ENCODE measurements around the gene FGD4.

Gene FGD4

DNA sequence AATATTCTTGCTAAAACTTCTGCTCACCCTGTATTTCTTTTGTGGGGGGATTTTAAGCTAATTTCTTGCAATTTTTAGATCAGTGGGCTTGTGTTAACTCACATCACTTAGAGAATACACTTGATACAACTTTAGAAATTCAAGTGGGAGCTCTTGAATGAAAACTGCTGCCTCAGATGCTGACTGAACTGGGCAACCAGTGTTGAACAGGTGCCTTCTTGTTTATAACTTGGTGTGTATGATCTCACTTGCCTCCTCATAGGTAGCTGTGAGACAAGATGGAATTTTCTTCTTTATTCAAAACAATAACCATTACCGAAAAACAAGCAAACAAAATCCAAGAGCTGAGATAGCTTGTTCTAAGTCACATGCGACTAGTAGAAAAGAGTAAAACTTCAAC, 63.5 kb downstream of the FGD4 start:
- no peaks in the 10 kb centered on the region for H3K9me3 ChIP-seq (ENCODE audit: insufficient read depth, low read depth, low read length)
- H3K4me1 ChIP-seq (ENCODE audit: insufficient read depth, low read length, poor library complexity, severe bottlenecking), result no peaks in the 10 kb centered on the region
- no peaks in the 10 kb centered on the region for H3K79me2 ChIP-seq (ENCODE audit: insufficient read depth, low read length)
- H4K20me1 ChIP-seq (ENCODE audit: insufficient read depth, low read length, poor library complexity, severe bottlenecking), result no peaks in the 10 kb centered on the region
- no peak overlapping the region for H3K9ac ChIP-seq (ENCODE audit: low read depth, low read length, poor library complexity, severe bottlenecking)
- no peak for TF ChIP-seq EZH2phosphoT487 (IDR thresholded peaks at IDR 0.05; ENCODE audit: borderline replicate concordance)
- TF ChIP-seq, protein P1, sequence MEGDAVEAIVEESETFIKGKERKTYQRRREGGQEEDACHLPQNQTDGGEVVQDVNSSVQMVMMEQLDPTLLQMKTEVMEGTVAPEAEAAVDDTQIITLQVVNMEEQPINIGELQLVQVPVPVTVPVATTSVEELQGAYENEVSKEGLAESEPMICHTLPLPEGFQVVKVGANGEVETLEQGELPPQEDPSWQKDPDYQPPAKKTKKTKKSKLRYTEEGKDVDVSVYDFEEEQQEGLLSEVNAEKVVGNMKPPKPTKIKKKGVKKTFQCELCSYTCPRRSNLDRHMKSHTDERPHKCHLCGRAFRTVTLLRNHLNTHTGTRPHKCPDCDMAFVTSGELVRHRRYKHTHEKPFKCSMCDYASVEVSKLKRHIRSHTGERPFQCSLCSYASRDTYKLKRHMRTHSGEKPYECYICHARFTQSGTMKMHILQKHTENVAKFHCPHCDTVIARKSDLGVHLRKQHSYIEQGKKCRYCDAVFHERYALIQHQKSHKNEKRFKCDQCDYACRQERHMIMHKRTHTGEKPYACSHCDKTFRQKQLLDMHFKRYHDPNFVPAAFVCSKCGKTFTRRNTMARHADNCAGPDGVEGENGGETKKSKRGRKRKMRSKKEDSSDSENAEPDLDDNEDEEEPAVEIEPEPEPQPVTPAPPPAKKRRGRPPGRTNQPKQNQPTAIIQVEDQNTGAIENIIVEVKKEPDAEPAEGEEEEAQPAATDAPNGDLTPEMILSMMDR (conservative IDR thresholded peaks at IDR 0.05; ENCODE audit: low read length), result no peak
- H3K36me3 ChIP-seq (ENCODE audit: insufficient read depth, low read length), result no peaks in the 10 kb centered on the region
- no peak overlapping the region for H3K4me3 ChIP-seq (ENCODE audit: low read length, poor library complexity, severe bottlenecking)
- H3K27me3 ChIP-seq (ENCODE audit: insufficient read depth, low read length, poor library complexity, severe bottlenecking), result no peaks in the 10 kb centered on the region
- H2AFZ ChIP-seq (ENCODE audit: low read length), result no peak overlapping the region
- H3F3A ChIP-seq (ENCODE audit: low read depth), result no peaks in the 10 kb centered on the region
- no peaks in the 10 kb centered on the region for H3K9me2 ChIP-seq (replicated peaks; ENCODE audit: low read depth, low read length)
- no peak overlapping the region for H3K4me2 ChIP-seq (ENCODE audit: low read depth, low read length, poor library complexity, severe bottlenecking)

DNA sequence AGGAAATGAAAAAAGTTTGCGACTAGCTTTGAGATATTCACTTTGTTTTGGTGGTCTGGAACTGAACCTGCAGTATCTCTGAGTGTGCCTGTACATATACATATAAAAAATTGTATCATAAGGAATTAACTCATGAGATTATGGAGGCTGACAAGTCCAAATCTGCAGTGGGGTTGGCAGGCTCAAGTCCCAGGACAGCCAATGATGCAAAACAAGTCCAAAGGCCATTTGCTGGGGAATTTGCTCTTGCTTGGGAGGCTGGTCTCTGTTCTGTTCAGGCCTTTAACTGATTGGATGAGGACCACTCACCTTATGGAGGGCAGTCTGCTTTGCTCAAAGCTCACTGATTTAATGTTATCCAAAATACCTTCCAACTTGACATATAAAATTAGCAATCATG, 66.8 kb downstream of the FGD4 start:
- no peaks in the 10 kb centered on the region for H4K20me1 ChIP-seq (ENCODE audit: insufficient read depth, low read length, poor library complexity, severe bottlenecking)
- no peak overlapping the region for H3K9ac ChIP-seq (ENCODE audit: low read depth, low read length, poor library complexity, severe bottlenecking)
- H3K4me1 ChIP-seq (ENCODE audit: insufficient read depth, low read length, poor library complexity, severe bottlenecking), result no peaks in the 10 kb centered on the region
- H3F3A ChIP-seq (ENCODE audit: low read depth), result no peaks in the 10 kb centered on the region
- H3K4me3 ChIP-seq (ENCODE audit: low read length, poor library complexity, severe bottlenecking), result no peak overlapping the region
- TF ChIP-seq, protein P1 (conservative IDR thresholded peaks at IDR 0.05; ENCODE audit: low read length), result no peak
- TF ChIP-seq EZH2phosphoT487 (IDR thresholded peaks at IDR 0.05; ENCODE audit: borderline replicate concordance), result no peak
- H2AFZ ChIP-seq (ENCODE audit: low read length), result no peak overlapping the region
- H3K9me2 ChIP-seq (replicated peaks; ENCODE audit: low read depth, low read length), result no peaks in the 10 kb centered on the region
- no peaks in the 10 kb centered on the region for H3K27me3 ChIP-seq (ENCODE audit: insufficient read depth, low read length, poor library complexity, severe bottlenecking)
- no peaks in the 10 kb centered on the region for H3K36me3 ChIP-seq (ENCODE audit: insufficient read depth, low read length)
- no peak overlapping the region for H3K4me2 ChIP-seq (ENCODE audit: low read depth, low read length, poor library complexity, severe bottlenecking)
- H3K9me3 ChIP-seq (ENCODE audit: insufficient read depth, low read depth, low read length), result no peaks in the 10 kb centered on the region
- no peaks in the 10 kb centered on the region for H3K79me2 ChIP-seq (ENCODE audit: insufficient read depth, low read length)

DNA sequence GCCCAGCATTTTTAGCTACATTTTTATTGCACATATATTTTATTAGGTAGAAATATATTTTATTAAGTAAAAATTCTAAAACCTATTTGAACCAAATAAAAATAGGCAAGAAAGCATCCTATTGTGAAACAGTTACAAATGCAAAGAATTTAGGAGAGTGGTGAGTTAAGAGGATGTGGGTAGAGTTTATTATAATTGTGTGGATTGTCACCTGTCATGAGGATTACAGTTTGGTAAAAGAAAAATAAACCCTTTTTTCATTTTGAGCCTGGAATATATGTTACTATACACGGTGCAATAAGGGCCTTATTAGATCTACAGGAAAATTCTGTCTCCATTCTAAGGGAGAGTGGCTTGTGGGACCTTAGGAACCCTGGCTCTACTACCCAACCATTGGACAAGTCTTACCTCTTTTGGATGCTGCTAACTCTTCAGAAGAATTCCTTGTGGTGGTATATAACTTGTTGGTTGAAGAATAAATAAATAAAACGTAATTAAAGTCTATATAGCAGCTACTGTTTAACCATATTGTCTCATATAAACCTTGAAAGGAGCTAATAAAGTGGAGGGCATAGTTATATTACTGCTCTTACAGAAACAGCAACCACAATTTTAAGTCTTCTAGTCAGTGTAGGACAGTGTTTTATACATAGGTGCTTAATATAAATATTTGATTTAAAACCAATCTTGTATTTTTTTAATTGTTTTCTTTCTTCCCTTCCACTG, 67.8 kb downstream of the FGD4 start:
- H3K36me3 ChIP-seq (ENCODE audit: insufficient read depth, low read length), result no peaks in the 10 kb centered on the region
- no peaks in the 10 kb centered on the region for H3K27me3 ChIP-seq (ENCODE audit: insufficient read depth, low read length, poor library complexity, severe bottlenecking)
- no peaks in the 10 kb centered on the region for H3K9me3 ChIP-seq (ENCODE audit: insufficient read depth, low read depth, low read length)
- H3K9me2 ChIP-seq (replicated peaks; ENCODE audit: low read depth, low read length), result no peaks in the 10 kb centered on the region
- no peaks in the 10 kb centered on the region for H4K20me1 ChIP-seq (ENCODE audit: insufficient read depth, low read length, poor library complexity, severe bottlenecking)
- no peak overlapping the region for H2AFZ ChIP-seq (ENCODE audit: low read length)
- H3K4me1 ChIP-seq (ENCODE audit: insufficient read depth, low read length, poor library complexity, severe bottlenecking), result no peaks in the 10 kb centered on the region
- H3K79me2 ChIP-seq (ENCODE audit: insufficient read depth, low read length), result no peaks in the 10 kb centered on the region
- H3F3A ChIP-seq (ENCODE audit: low read depth), result no peaks in the 10 kb centered on the region
- no peak overlapping the region for H3K4me2 ChIP-seq (ENCODE audit: low read depth, low read length, poor library complexity, severe bottlenecking)
- TF ChIP-seq EZH2phosphoT487 (IDR thresholded peaks at IDR 0.05; ENCODE audit: borderline replicate concordance), result no peak
- TF ChIP-seq, protein P1 (conservative IDR thresholded peaks at IDR 0.05; ENCODE audit: low read length), result no peak
- no peak overlapping the region for H3K9ac ChIP-seq (ENCODE audit: low read depth, low read length, poor library complexity, severe bottlenecking)
- H3K4me3 ChIP-seq (ENCODE audit: low read length, poor library complexity, severe bottlenecking), result no peak overlapping the region
